NCI-H1436 treated with DMSO at 0.1 percent for 48 hours (cell line): ENCODE measurements around the gene IFT25.

Experiments used
- DNase-seq: peaks from one replicate; lab custom pipeline; 2025; lab: John Stamatoyannopoulos, UW

The IFT25 gene

DNA sequence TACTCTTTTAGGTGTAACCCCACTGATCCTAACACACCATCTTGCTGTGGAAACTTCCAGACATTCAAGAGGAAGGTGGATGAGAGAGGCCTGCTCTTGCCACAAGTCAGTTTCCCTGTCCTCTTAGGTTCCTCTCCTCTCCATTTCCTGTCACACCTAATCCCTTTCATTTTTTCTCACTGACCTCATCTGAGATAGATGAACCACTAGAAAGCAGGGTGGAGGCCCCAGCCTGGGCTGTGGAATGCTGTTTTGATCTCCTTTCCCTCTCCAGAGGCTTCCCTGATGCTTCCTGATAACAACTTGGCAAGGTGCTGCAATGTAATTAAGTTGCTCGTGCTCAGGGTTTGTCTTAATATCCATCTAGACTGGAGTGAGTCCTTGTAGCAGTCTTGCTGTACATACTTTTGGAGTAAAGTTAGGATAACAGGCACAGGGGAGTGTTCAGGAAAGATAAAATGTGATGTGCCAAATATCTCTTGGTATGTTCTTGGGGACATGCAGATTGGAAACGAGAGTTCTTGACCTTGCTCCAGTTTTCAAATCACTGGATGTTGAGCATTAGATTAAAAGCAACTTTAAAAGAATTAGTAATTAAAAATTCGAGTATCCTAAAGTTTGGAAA, 11.8 kb upstream of the IFT25 start:
- no peak for DNase-seq

DNA sequence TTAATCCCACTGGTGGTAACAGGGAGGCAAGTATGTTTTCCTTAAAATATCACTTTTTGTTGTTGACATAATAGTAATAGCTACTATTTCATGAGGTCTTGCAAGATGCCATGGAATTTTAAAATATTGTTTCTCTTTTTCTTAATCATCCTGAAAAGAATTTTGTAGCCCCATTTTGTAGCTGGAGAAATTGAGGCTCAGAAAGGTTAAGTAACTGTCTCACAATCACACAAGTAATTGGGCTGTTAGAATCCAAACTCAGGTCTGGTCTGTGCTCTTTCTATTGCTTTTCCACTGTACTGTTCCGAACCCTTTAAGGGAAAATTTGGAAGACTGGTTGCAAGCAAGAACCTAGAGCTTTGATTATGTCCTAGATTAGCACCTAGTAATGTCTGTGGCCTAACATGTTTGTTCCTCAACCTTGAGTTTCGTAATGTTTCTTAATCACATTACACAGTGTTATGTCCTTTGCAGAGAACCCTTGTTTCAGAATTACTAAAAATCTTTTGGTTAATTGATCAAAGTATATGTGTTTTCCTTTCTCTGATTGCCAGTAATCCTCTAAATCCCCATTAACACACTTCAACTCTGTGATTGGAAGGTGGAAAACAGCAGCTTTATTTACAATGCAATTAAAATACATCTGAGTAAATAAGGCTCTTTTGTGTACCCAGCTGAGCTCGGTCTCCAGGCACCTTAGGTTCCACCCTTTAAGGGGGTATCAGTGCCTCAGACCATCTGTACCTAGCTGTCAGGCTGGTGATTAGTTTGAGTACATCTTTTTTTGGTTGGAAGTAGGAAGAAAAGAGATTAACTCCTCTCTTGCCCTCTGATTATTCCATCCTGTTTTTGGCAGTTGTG, 11.0 kb upstream of the IFT25 start:
- peak; percentile 78 for DNase-seq

DNA sequence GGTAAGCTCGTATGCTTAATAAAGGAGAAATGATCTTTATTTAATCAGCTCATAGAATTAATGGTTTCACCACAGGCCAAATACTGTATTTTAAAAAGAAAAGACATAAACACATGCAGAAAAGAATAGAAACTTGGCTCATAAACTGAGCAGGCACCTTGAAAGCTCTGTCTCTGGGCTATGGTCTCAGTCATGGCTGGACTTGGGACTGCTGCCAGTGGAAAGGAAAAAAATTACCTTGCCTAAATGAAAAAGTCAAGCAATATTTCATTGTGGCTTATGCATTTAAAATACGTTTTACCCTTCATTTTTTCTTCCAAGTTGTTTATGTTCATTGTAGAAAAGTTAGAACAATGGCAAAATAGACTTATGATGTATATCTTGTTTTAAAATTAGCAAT, 8.6 kb upstream of the IFT25 start:
- no peak for DNase-seq

DNA sequence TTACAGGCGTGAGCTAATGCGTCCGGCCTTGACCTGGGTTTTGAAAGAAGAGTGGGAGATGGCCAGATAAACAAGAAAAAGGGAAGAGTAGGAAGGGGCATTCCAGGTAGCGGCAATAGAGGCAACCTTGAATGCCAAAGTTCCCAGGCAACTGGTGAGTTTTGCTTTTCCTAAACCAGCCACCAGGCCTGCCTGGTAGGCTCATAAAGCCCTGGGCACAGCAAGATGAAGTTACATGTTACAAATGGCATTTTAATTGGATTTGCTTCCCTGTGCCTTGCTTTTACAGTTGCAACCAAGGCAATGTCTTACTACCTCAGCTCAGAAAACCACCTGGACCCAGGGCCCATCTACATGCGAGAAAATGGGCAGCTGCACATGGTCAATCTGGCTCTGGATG, 6.2 kb upstream of the IFT25 start:
- no peak for DNase-seq

GRCh38 chr1:53949023-53949990, 3.8 kb upstream of the IFT25 start:
- no peak for DNase-seq

DNA sequence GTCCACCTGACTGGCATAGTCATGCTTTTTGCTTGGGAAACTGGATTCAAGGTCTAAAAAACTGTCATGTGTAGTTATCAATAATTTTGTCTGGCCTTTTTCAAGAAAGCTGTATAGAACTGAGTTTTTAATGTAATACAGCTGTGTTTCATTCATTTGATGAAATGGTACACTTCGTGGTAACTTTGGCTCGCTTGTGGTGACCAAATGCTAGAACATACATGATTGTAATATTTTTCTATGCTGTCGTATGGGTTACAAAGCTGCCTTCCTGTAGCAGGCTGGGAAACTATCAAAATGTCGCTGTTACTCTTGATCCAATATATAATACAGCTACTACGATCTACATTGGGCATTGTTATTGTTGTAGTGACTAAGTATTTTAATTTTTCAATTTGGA, 2.8 kb upstream of the IFT25 start:
- DNase-seq, result no peak

DNA sequence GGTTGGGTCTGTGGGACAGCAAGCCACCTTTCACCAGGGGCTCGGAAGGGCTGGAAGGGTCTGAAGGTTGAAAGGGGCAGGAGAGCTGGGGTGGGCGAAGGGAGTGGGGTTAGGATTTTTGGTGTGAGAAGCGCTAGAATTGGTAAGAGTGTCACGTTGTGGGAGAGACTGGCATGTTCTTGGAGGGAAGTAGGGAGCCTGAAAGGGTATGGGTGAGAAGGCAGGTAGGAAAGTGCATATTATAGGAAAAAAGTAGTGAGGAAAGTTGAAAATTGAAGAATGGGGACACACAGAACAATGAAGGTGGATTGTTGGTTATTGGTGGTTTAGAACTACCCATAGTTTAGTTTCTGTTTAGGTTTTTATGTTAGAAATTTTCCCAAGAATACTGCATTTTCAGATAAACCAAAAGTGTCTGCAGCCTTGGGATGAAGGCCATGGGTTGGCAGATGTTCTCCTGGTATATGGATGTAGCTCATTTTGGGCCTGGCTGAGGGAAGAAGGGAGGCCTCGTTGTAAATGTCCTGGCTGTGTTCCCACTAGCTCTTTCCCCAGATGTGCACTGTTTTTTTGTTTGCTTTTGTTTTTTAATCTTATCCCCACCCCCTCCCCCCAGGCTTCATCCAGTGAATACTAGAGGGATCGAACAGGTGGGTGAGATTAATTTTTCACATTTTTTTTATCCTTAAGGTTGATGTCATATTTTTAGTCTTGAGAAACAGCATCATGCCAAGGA, 1.8 kb upstream of the IFT25 start:
- no peak for DNase-seq

DNA sequence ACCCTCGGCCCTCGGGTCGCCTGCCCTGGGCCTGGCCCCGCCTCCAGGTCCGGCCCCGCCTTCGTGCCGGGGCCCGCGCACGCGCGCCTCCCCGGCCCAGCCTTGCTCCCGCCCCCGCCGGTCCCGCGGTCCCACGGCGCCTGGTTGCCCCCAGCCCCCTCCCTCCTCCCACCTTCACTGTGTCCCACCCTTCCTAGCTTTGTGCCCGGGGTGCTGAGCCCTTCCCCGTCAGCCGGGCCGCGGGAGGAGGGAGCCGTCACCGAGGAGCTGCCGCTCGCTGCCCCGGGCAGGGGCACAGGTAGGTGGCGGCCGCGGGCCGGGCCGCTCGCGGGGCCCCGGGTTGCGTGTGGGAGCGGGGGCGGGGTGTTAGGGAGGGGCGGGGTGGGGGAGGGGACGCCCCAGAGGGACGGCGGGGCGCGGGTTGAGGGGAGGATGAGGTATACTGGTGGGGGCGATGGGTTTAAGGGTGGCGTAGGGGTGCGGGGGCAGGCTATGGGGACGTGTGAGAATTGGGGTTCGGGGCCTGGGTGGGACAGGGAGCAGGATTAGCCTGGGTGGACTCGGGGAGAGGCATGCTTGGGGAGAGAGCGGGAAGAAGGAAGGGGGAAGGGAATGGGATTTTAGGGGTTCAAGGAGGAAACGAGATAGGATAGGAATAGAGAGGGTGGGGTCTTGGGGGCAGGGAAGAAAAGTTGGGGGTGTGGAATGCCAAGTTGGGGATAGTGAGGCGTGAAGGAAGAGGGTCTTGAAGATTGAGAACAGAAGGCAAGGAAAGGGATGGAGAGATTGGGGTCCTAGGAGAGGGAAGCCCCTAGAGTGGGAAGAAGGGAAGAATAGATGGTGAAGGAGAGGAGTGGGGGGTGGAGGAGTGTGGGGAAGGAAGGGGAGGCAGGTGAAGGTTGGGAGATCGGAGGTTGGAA, 1.0 kb upstream of the IFT25 start, which contains the start of gene LRRC42:
Gene LRRC42, plus strand, starts transcription at position 99 of the 920 bp plus-strand sequence. CDS start 5,650 bp downstream, outside the sequence.
- DNase-seq, result no peak

DNA sequence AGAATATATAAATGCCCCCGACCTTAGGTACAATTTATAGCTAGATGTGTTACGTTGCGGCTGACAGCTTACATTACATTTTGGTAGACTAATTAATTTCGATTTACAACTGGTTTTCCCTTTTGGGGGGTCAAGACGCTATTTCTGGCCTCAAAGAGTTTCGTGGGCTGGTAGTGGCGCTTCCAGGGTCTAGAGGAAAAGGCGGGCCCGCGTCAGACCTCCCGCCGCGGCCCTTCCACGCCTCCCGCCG, 391 bp downstream of the IFT25 start:
- DNase-seq, result no peak

GRCh38 chr1:53944469-53945182, 873 bp downstream of the IFT25 start:
- DNase-seq, result no peak

- no peak for DNase-seq
These were observed 1.9 kb downstream of the IFT25 start for GRCh38 chr1:53943490-53944043.

DNA sequence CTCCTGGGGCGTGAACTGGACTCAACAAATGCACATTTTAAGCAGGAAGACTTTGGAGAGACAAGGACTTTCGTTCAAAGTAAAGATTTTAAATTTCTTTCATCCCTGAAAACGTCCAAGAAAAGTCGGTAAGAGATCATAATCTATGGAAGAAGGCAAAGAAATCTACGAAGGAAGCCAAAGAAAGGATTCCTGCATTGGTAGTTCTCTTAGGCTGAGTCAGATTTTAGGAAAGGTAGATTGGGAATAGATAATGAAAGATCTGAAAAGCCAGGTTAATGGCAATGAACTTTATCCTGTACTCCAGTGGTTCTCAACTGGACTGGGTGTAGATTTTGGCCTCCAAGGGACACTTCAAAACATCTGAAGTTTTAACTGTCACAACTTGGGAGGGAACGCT, 2.4 kb downstream of the IFT25 start:
- no peak for DNase-seq

GRCh38 chr1:53942127-53942957, 3.2 kb downstream of the IFT25 start:
- no peak for DNase-seq

DNA sequence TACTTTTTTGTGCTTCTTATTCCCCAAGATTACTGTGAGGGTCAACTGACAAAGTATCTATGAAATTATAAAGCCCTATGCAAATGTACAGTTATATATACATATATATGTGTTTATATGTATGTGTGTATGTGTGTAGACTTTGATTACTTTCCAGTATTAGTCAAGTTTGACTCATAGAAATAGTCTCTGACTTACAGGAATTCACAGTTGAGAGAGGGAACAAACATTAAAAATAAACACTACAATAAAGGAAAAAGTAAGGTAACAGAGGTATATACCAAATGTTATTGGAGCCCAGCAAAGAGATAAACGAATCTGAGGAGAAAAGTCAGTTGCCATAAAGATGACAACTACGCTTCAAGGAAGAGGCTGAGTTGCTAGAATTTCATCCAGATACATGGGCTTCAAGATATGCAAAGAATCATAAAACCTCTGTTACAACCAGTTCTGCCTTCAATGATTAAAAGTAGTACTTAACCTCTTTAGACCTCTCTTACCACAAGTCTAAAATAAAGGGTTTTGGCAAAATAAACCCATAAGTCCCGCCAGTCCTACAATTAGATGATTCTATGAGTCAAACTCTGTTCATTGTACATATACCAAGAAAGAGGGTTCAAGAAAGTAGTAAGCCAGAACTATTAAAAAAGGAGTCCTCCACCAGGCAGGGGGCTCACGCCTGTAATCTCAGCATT, 7.2 kb downstream of the IFT25 start:
- DNase-seq, result no peak

GRCh38 chr1:53936430-53936829, 9.1 kb downstream of the IFT25 start:
- no peak for DNase-seq

- DNase-seq, result no peak
These were observed 11.2 kb downstream of the IFT25 start for GRCh38 chr1:53934170-53934765.

GRCh38 chr1:53931523-53931922, 14.0 kb downstream of the IFT25 start:
- DNase-seq, result no peak

DNA sequence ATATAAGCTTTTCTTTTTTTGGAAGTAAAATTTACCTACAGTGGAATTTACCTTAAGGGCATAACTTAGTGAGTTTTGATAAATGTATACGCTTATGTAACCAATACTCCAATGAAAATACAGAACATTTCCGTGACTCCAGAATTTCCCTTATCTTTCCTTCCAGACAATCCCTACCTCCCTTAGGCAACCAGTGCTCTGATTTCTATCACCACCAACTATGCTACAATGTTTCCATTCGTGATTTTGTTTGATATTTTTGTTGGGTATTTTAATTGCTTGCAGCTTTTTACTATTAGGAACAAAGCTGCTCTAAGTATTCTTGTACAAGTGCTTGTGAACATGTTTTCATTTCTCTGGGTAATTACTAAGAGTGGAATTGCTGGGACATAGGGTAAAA, 14.6 kb downstream of the IFT25 start:
- no peak for DNase-seq
